Islet precursor cell (in vitro differentiated cells): ENCODE measurements around the gene CAST.
"Not testable (repeated sequence)": the region's sequence is repeated elsewhere in the genome, so short reads cannot be mapped to it uniquely, and the experiment has no call there.

Source experiments
- DNase-seq: peaks from one replicate; pipeline ENCODE4 v3.0.0-alpha.2; 2018

CAST gene

DNA sequence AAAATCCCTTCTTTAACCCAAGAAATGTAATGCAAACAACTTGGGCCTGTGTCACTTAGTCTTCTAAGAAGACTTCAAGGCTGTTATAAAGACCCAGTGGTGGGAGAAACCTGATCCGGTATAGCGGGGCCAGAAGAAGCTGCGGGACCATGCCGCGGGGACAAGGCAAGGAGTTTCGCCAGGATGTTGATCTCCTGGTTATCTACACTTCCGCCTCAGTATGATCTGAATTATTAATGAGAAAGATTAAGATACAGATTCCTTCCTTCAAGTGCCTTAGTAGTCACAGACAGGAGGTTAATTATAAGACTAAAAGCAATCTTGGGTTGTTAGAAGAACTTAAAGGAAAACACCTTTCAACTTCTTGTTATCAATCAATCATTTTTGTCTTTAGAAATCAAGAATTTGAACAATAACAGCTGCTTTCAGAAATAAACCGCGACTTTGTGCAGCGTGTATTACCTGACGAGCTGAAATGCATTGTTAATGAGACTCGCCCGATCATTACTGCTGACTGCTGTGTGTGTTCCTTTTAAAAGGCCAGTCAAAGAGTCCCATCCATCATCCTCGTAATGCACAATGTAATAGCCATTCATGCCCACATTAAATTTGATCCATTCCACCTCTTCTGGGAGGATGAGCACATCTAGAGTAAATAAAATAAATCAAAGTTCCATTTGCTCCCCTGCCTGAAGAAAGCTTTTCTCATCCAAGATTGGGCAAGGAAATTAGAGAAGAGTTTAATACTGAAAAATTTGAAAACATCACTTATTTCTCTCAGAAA is 123.3 kb downstream of the CAST start:
- DNase-seq: no peak

DNA sequence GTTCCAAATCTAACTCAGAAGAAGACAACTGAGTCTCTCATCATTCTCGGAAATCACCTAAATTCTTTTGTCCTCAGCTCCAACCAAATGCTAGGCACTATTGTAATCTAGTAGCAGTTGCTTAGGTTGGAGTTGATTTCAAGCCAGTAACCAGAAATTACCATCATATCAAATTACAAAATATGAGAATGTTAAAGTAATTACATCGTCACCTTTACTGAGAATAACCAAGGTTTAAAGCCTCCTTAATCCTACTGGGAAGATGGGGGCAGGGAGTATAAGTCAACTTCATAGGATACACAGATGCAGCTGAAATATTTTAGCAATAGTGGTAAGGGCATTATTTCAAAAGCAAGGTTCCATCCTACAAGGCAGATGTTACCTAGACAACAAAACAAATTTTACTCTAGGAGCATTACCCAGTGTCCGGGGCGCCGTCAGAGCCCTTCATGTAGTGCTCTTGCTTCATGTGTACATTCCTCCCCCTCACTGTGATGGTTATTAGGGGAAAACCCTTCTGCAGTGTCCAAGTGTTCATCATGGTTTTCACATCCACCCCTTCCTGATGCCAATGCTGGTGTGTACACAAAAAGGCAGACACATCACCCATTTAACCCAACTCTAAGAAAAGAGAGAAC is 126.1 kb downstream of the CAST start:
- no peak for DNase-seq

GRCh38 chr5:96789794-96790330 is 127.7 kb downstream of the CAST start:
- DNase-seq: no peak

GRCh38 chr5:96790961-96791504 is 128.9 kb downstream of the CAST start:
- DNase-seq: peak; percentile 81

GRCh38 chr5:96794757-96795156 is 132.6 kb downstream of the CAST start:
- DNase-seq: no peak

GRCh38 chr5:96795626-96796025 is 133.4 kb downstream of the CAST start:
- DNase-seq: no peak

DNA sequence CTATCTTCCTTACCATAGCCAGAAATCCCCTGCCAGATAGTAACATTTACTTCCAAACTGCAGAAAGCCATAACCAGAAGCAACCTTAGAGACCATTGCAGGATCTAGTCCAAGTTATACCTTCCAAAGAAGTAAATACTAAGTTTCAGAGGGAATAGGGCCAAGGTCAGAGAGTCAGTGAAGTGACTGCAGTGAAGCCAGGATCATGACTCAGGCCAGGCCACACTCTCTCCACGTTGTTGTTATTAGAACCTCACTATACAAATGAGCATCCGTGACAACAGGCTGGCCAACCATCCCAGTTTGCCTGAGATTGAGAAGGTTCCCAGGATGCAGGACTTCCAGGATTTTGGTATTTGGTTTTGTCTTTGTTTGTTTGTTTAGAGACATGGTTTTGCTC is 134.3 kb downstream of the CAST start:
- no peak for DNase-seq

DNA sequence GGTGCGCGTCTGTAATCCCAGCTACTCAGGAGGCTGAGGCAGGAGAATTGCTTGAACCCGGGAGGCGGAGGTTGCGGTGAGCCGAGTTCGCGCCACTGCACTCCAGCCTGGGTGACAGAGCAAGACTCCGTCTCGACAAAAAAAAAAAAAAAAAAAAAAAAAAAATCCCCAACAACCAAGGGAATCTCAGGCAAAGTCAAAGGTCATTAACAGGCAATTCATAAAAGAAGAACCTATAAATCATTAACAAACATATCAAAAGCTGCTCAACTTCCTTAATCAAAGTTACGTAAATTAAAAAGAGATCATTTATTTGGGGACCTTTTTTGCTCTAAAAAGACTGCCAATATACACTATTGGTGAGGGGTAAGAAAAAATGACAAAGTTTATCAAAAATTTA is 139.5 kb downstream of the CAST start:
- not testable (repeated sequence) for DNase-seq

GRCh38 chr5:96807075-96807654 is 145.0 kb downstream of the CAST start:
- peak; percentile 83 for DNase-seq

- DNase-seq: no peak
Measured at GRCh38 chr5:96808541-96808828, 146.3 kb downstream of the CAST start.

DNA sequence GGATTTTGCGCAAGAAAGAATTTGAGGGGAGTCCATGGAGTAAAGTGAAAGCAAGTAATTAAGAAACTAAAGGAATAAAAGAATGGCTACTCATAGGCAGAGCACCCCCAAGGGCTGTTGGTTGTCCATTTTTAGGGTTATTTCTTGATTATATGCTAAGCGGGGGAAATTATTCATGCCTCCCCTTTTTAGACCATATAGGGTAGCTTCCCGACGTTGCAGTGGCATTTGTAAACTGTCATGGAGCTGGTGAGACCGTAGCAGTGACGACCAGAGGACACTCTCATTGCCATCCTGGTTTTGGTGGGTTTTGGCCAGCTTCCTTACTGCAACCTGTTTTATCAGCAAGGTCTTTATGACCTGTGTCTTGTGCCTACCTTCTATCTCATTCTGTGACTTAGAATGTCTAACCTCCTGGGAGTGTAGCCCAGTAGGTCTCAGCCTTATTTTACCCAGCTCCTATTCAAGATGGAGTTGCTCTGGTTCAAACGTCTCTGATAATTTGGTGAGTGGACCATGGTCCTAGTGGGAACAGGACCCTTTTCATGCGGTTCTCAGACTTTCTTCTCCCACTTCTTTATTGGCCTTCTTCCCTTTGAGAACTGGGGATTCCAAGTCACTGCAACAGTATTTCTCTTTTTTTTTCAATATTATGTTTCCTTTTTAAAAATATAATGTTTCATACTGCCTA is 146.8 kb downstream of the CAST start:
- no peak for DNase-seq

- DNase-seq: no peak
Measured at GRCh38 chr5:96809921-96810320, 147.7 kb downstream of the CAST start.

DNA sequence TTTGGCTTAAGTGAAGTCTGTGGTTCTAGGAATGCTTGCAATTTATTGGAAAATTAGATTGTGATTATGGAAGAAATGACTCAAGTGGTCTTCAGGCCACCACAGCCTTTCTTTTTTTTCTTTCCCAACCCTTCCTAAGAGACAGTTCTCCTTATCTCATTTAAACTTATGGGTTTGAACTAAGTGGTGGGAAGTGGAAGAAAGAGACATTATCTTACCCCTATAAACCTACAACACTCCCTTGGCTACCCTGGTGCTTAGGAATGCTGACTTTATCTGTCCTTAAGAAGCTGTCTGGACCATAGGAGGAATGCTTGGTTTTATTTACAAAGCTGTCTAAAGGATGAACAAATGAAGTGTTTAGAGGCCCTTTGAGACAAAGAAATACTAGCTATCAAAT is 150.7 kb downstream of the CAST start:
- DNase-seq: no peak

DNA sequence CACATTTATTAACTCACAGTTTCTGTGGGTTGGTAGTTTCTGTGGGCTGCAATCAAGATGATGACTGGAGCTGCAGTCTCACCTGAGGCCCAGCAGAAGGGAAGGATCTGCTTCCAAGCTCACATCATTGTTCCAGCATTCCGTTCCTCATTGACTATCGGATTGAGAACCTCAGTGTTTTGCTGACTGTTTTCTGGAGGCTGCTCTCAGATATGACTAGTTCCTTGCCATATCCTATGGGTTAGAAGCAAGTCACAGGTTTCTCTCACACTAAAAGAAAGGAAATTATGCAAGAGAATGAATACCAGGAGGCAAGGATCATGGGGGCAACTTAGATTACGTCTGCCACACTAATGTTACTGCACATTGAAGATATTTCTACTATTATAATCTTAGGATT is 151.9 kb downstream of the CAST start:
- no peak for DNase-seq

- no peak for DNase-seq
Measured at GRCh38 chr5:96816411-96816939, 154.3 kb downstream of the CAST start.

DNA sequence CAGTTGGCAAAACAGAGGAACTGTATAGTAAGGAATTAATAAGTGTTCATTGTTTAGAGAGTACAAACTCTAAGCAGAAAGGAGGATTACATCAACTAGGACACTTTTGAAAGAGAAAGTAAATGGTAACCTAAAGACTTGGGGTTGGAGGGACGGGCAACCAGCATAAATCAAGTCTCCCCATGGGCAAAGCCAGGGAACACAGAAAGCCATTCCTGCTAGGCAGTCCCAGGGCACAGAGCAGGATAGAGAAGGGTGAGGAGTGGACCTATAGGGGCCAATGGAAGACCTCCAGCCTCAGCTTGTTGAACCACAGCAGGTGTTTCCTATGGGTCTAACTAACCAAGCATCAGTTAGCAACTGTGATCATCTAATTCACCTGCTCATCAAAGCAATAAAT is 154.8 kb downstream of the CAST start:
- DNase-seq: no peak

DNA sequence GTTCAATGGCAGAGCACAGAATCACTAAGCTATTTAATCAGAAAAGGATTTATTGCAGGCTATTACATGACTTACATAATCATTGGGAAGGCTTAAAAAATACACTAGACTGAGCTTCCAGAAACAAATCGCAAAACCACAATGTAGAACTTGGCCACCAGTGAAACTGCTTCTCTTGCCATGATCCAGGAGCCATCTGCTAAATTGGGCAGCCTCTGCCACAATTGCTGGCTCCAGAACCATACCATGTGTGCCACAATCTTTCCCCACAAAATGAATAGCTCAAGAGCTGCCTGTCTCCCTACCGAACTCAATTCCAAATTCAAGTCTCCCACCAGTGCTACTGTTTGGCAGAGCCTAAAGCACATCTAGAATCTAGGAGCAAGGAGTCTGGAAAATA is 155.3 kb downstream of the CAST start:
- DNase-seq: no peak

- no peak for DNase-seq
Measured at GRCh38 chr5:96818125-96818788, 156.1 kb downstream of the CAST start.

GRCh38 chr5:96819806-96820205 is 157.6 kb downstream of the CAST start:
- DNase-seq: no peak

GRCh38 chr5:96821260-96821916 is 159.2 kb downstream of the CAST start:
- no peak for DNase-seq

GRCh38 chr5:96822686-96823459 is 160.7 kb downstream of the CAST start:
- no peak for DNase-seq
